ENCODE measurements around the gene ADAMTS4.

The ADAMTS4 gene

GRCh38 chr1:161190962-161191521, 7.8 kb downstream of the ADAMTS4 start:
- Histone ChIP-seq H3K9me2 (replicated peaks; ENCODE audit: control insufficient read depth, low read length) (no peaks in the 10 kb centered on the region), H3K27me3 (ENCODE audit: control insufficient read depth, low read length) (no peaks in the 10 kb centered on the region), H3K36me3 (ENCODE audit: control insufficient read depth, low read length) (no peaks in the 10 kb centered on the region), H3K4me3 (ENCODE audit: low read length) (no peak overlapping the region), H4K20me1 (ENCODE audit: control insufficient read depth, insufficient read depth, low read depth, low read length) (no peaks in the 10 kb centered on the region), H3K79me2 (ENCODE audit: control insufficient read depth, low read length) (no peaks in the 10 kb centered on the region), H3K27ac (ENCODE audit: low read depth, low read length) (no peak overlapping the region), H3K4me2 (ENCODE audit: low read length) (no peak overlapping the region), H3K9me3 (ENCODE audit: control insufficient read depth, insufficient read depth, low read length) (no peaks in the 10 kb centered on the region), H3K4me1 (ENCODE audit: control insufficient read depth, low read length) (peaks cover 41% of the 10 kb centered on the region), H3F3A (ENCODE audit: control insufficient read depth, insufficient read depth) (peaks cover 14% of the 10 kb centered on the region)
- no peak for TF ChIP-seq EZH2phosphoT487 (IDR thresholded peaks at IDR 0.05; ENCODE audit: borderline replicate concordance, low read length)
- TF ChIP-seq CTCF (IDR thresholded peaks at IDR 0.05; ENCODE audit: low read depth, low read length, poor library complexity, severe bottlenecking): no peak

DNA sequence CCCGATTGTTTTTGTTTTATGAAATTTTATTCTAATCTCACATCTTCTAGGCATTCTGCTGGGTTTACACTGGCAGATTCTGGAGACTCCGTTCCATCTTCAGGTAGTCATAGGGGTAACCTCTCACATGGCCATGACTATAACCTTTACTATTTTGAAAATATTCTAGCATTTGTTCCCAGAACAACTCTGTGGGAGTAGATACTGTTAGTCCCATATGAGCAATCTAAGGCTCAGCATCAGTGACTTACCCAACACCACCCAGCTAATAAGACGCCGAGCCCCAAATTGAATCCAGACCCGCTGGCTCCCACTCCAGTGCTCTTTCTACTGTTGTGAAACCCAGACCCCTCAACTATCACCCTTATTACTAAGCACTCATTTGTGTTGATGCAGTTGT, 9.8 kb downstream of the ADAMTS4 start:
- H3K79me2 ChIP-seq (ENCODE audit: control insufficient read depth, low read length): no peaks in the 10 kb centered on the region
- no peak overlapping the region for H3K27ac ChIP-seq (ENCODE audit: low read depth, low read length)
- H3K4me2 ChIP-seq (ENCODE audit: low read length): no peak overlapping the region
- TF ChIP-seq CTCF (IDR thresholded peaks at IDR 0.05; ENCODE audit: low read depth, low read length, poor library complexity, severe bottlenecking): no peak
- TF ChIP-seq EZH2phosphoT487 (IDR thresholded peaks at IDR 0.05; ENCODE audit: borderline replicate concordance, low read length): no peak
- H4K20me1 ChIP-seq (ENCODE audit: control insufficient read depth, insufficient read depth, low read depth, low read length): no peaks in the 10 kb centered on the region
- no peaks in the 10 kb centered on the region for H3K9me3 ChIP-seq (ENCODE audit: control insufficient read depth, insufficient read depth, low read length)
- no peaks in the 10 kb centered on the region for H3K36me3 ChIP-seq (ENCODE audit: control insufficient read depth, low read length)
- no peaks in the 10 kb centered on the region for H3K9me2 ChIP-seq (replicated peaks; ENCODE audit: control insufficient read depth, low read length)
- H3K4me3 ChIP-seq (ENCODE audit: low read length): no peak overlapping the region
- H3K4me1 ChIP-seq (ENCODE audit: control insufficient read depth, low read length): peaks cover 43% of the 10 kb centered on the region
- H3K27me3 ChIP-seq (ENCODE audit: control insufficient read depth, low read length): no peaks in the 10 kb centered on the region
- peaks cover 15% of the 10 kb centered on the region for H3F3A ChIP-seq (ENCODE audit: control insufficient read depth, insufficient read depth)

- H3K4me3 ChIP-seq (ENCODE audit: low read length): no peak overlapping the region
- peaks cover 46% of the 10 kb centered on the region for H3K4me1 ChIP-seq (ENCODE audit: control insufficient read depth, low read length)
- H3F3A ChIP-seq (ENCODE audit: control insufficient read depth, insufficient read depth): peaks cover 15% of the 10 kb centered on the region
- H3K79me2 ChIP-seq (ENCODE audit: control insufficient read depth, low read length): no peaks in the 10 kb centered on the region
- H3K4me2 ChIP-seq (ENCODE audit: low read length): no peak overlapping the region
- H3K27ac ChIP-seq (ENCODE audit: low read depth, low read length): no peak overlapping the region
- TF ChIP-seq EZH2phosphoT487 (IDR thresholded peaks at IDR 0.05; ENCODE audit: borderline replicate concordance, low read length): no peak
- no peak for TF ChIP-seq CTCF (IDR thresholded peaks at IDR 0.05; ENCODE audit: low read depth, low read length, poor library complexity, severe bottlenecking)
- H3K36me3 ChIP-seq (ENCODE audit: control insufficient read depth, low read length): no peaks in the 10 kb centered on the region
- no peaks in the 10 kb centered on the region for H3K27me3 ChIP-seq (ENCODE audit: control insufficient read depth, low read length)
- no peaks in the 10 kb centered on the region for H4K20me1 ChIP-seq (ENCODE audit: control insufficient read depth, insufficient read depth, low read depth, low read length)
- no peaks in the 10 kb centered on the region for H3K9me2 ChIP-seq (replicated peaks; ENCODE audit: control insufficient read depth, low read length)
- no peaks in the 10 kb centered on the region for H3K9me3 ChIP-seq (ENCODE audit: control insufficient read depth, insufficient read depth, low read length)
Observed at GRCh38 chr1:161188381-161188780, 10.5 kb downstream of the ADAMTS4 start.

All from DOHH2 (cell line).